KOPT-K1 (cell line): ENCODE data around the gene ZNF362.

Source experiments
- H3K27ac ChIP-seq: fragments of 200-600 bp; sonication (generic); 2 replicates; pipeline ENCODE4 v1.5.1; 2016; ENCODE audit warnings: antibody characterized with exemption, mild to moderate bottlenecking, low read depth, low read length; ENCODE audit not compliant: poor library complexity, severe bottlenecking
- H3K36me3 ChIP-seq: fragments of 200-600 bp; sonication (generic); 2 replicates; pipeline ENCODE4 v1.5.1; 2017; ENCODE audit warnings: antibody characterized with exemption, mild to moderate bottlenecking, low read length, moderate library complexity; ENCODE audit not compliant: insufficient read depth
- H3K9me3 ChIP-seq: fragments of 200-600 bp; sonication (generic); 2 replicates; pipeline ENCODE4 v1.5.1; 2017; ENCODE audit warnings: antibody characterized with exemption, low read length, mild to moderate bottlenecking; ENCODE audit not compliant: insufficient read depth, poor library complexity, severe bottlenecking

Gene ZNF362

GRCh38 chr1:33349081-33349759 is 92.9 kb downstream of the ZNF362 start:
- H3K27ac ChIP-seq: peak overlapping the region; percentile 72
- H3K36me3 ChIP-seq: peaks cover 30% of the 10 kb centered on the region
- H3K9me3 ChIP-seq: no peaks in the 10 kb centered on the region

- Histone ChIP-seq H3K9me3 (no peaks in the 10 kb centered on the region), H3K36me3 (peaks cover 23% of the 10 kb centered on the region), H3K27ac (peak overlapping the region; percentile 86)
Measured at GRCh38 chr1:33349778-33350610, 93.7 kb downstream of the ZNF362 start.
